GM19240 (cell line): Measurements from ENCODE around the gene PDE6D.

Source experiments
- DNase-seq: peaks from one replicate; pipeline ENCODE4 v3.0.0; 2011; ENCODE audit warnings: low spot score; ENCODE audit not compliant: insufficient read length

The PDE6D gene

DNA sequence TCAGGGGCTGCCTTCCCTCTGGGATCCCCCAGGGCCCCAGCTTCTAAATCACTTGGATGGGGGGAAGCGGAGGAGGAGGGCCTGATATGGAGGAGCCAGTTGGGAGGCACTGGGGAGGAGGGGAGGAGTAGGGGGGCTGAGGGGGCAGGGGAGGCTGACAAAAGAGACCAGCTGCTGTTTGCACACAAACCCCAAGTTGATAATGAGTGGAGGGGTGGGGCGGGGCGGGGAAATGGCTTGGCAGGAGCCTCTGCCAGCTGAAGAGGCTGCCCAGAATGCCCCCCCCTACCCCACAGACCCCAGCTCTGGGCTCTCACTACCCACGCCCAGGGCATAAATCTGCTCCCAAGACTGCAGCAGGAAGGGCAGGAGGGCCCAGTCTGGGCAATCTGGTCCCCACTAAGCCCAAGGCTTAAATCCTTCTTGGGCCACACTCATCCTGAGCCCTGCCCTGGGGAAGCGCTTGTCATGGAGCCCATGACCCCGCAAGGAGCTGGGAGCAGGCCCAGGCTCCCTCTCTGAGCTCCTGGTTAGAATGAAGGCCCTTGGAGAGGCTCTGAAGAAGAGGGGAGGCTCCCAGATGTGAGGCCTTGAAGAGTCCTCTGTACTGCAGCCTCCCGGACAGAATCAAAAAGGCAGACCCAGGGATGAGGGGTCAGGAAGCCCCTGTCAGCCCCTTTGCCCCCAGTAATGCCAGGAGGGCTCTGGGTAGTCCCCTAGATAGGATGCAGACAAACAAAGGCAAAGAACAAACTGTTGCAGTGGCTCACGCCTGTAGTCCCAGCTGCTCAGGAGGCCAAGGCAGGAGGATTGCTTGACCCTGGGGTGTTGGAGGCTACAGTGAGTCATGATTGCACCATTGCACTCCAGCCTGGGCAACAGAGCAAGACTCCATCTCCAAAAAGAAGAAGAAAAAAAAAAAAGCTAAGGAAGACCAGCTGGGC lies 97.5 kb downstream of the PDE6D start:
- no peak for DNase-seq

DNA sequence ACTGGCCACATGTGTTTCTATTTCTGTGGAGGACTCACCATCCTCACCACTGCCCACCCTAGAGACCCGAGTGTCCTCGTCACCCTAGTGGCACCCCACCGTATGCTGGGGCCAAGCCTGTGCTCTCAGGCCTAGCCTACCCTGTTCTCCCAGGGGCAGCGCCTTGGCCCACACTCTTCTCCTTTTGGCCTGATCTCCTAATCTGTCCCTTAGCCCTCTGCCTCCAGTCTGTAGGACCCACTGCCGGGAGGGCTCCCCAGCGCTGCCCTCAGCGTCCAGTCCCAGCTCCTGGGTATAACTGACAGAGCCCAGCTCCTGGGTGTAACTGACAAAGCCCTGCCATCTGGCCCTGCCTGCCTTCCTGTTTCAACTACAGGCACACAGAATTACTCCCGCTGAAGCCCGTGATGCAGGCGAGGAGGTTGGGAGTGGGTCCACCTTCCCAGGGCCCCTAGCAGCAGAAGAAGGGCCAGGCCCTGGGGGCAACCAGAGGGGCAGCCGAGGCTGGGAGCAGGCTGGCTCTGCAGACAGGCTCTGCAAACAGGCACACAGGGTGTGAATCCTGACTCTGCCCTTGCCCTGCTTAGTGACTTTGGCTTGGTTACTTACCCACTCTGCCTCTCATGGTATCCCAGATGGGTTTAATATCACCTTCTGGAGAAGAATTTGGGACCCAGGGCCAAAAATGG lies 98.3 kb downstream of the PDE6D start:
- DNase-seq: no peak
